OCI-LY1 (cell line): ENCODE results near the gene NEURL3.
"Not testable (repeated sequence)": the region's sequence is repeated elsewhere in the genome, so short reads cannot be mapped to it uniquely, and the experiment has no call there.

ENCODE experiments used
- EZH2 ChIP-seq: fragments of 200-600 bp; sonication (generic), shearing (Covaris generic); IDR thresholded peaks from 2 replicates; pipeline ENCODE4 v1.8.0; 2017; ENCODE audit warnings: borderline replicate concordance, mixed run types, mild to moderate bottlenecking, antibody characterized with exemption, low read length, moderate library complexity, mixed read lengths
- TF ChIP-seq, protein P1 (sequence below): fragments of 200-600 bp; sonication (generic), shearing (Covaris generic); IDR thresholded peaks from 2 replicates; pipeline ENCODE4 v1.5.1; 2017; ENCODE audit warnings: mild to moderate bottlenecking, antibody characterized with exemption, low read length, moderate library complexity, mixed read lengths

DNA sequence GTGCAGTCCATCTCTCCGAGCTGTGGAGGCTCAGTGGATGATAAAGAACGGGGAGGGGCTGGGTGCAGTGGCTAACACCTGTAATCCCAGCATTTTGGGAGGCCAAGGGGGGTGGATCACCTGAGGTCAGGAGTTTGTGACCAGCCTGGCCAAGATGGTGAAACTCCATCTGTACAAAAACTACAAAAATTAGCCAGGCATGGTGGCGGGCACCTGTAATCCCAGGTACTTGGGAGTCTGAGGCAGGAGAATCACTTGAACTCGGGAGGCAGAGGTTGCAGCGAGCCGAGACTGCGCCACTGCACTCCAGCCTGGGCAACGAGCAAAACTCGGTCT is 48.8 kb upstream of the NEURL3 start:
- TF ChIP-seq, protein P1, sequence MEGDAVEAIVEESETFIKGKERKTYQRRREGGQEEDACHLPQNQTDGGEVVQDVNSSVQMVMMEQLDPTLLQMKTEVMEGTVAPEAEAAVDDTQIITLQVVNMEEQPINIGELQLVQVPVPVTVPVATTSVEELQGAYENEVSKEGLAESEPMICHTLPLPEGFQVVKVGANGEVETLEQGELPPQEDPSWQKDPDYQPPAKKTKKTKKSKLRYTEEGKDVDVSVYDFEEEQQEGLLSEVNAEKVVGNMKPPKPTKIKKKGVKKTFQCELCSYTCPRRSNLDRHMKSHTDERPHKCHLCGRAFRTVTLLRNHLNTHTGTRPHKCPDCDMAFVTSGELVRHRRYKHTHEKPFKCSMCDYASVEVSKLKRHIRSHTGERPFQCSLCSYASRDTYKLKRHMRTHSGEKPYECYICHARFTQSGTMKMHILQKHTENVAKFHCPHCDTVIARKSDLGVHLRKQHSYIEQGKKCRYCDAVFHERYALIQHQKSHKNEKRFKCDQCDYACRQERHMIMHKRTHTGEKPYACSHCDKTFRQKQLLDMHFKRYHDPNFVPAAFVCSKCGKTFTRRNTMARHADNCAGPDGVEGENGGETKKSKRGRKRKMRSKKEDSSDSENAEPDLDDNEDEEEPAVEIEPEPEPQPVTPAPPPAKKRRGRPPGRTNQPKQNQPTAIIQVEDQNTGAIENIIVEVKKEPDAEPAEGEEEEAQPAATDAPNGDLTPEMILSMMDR: not testable (repeated sequence)
- not testable (repeated sequence) for TF ChIP-seq EZH2
